Central memory CD4-positive, alpha-beta T cell (primary cell): Measurements from ENCODE around the gene ARF1.

Experiments
- DNase-seq: peaks from one replicate; pipeline ENCODE4 v3.0.0; 2022

ARF1 gene

GRCh38 chr1:228071839-228072657 lies 10.5 kb upstream of the ARF1 start:
- no peak for DNase-seq

DNA sequence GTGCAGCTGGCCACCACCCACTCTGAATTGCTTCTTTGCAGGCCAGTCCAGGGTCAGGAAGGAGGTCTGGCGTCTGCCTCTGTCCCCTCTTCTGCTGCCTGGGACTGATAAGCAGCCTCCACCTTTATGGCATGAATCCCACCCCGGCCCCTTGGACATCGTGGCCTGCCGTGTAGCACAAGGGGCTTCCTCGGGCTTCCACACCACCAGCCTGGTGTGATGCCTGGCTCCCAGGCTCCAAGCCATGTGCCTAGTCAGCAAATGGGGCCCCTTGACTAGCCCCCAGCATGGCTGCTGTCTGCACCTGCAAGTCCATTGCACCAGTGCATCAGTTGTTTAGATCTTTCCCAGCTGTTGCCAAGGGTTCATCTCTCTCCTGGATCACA lies 9.9 kb upstream of the ARF1 start:
- no peak for DNase-seq

DNA sequence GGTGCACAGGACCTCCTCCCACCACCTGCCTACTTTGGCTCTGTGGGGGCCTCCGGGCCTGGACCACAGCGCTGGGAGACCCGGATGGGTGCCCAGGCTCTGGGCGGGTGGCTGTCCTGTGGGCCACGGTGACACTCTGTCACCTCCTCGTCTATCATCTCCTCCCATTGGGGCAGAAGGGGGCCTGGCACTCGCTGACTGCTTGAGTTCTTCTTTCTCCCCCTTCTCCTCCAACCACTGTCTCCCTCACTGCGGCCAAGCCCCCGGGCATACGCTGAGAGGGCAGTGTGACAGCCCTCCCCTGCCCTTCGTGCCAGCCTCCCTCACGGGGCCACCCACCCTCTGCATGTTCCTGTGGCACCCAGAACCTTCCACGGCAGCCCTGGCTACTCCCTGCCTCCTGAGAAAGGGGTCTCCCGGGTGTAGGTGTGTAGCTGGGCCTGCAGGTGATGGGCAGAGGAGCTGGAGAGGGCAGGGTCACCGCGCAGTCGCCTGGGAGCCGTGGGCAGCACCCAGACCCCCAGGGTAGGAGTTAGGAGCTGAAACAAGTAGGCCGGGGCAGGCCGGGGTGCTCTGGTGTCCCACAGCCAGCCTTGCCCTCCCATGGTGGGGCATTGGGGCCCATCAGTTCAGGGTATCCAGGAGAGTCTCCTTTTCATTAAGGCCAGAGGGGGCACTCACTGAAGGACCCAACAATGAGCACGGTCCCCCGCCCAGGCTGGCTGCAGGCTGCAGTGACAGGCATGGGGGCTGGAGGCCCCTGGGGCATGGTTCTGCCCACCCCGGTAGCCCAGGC lies 9.2 kb upstream of the ARF1 start:
- no peak for DNase-seq

DNA sequence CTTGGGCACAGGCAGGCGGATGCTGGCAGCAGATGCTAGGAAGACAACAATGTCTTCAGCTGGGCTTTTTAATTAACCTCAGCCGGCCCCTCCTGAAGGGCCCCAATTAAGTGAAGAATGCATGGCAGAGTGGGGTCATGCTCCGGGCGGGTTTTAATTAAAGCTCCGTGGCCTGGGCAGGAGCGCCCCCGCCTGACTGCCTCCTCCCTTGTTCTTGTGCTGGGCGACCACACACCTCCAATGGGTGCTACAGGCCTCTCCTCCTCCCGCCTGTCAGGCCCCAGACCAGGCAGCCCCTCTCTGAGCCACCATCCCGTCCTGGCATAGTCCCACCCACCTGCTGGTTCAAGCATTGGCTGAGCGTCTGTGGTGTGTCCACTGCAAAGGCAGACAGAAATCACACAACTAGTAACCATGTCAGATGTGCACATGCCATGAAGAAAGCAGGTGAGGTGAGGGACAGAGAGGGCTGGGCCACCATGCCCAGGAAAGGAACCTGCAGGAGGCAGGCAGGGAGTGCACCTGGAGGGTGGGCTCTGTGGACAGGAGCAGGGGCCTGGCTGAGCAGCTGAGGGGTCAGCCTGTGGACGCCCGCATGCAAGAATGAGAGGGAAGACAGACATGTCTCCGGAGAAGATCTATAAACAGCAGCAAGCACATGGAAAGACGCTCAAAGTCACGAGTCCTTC lies 8.5 kb upstream of the ARF1 start:
- DNase-seq = no peak

DNA sequence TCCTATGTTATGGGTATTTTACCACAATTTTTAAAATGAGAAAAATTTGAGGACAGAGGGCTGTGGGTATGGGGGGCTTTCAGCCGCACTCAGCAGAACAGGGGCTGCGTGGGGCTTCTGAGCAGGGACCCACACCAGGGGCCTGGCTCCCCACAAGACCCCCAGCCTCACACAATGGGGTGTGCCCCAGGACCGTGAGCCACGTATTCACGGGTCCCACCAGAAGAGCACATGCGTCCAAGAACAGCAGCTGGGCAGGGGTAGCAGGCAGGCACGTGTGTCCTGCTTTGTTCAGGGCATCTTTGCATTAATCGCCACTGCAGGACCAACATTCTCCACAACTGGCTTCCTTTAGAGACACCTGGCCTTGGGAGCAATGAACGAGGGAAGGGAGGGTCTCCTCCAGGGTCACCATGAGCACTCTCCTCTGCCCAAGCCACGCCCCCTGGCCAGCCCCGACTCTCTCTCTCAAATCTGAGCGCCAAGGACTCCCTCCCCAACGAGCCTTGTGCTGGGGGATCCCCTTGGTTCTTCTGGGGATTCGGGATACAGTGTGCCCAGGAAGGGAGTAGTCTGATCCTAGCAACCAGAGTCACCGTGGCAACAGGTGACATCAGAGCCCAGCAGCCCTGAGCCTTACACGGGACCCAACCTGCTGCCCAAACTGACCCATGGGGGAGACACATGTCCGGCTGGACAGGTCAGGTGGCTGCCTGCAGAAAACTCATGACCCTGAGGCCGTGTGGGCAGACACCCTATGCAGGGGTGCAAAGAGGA lies 7.4 kb upstream of the ARF1 start:
- no peak for DNase-seq

DNA sequence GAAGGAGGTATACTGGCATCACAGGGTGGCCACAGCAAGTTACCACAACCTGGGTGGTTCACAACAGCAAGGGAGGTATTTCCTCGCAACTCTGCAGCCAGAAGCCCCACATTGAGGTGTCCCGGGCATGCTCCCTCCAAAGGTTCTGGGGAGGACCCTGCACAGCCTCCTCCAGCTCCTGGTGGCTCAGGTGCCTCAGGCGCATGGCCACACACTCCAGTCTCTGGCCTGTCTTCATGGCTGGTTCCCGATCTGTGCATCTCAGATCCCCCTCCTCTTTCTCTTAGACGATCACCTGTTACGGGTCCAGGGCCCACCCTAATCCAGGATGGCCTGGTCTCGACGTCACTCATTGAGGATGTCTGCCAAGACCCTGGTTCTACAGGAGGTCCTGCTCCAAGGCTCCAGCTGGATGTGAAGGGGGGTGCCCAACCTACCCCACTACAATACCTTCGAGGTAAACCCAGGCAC lies 6.7 kb upstream of the ARF1 start:
- no peak for DNase-seq

DNA sequence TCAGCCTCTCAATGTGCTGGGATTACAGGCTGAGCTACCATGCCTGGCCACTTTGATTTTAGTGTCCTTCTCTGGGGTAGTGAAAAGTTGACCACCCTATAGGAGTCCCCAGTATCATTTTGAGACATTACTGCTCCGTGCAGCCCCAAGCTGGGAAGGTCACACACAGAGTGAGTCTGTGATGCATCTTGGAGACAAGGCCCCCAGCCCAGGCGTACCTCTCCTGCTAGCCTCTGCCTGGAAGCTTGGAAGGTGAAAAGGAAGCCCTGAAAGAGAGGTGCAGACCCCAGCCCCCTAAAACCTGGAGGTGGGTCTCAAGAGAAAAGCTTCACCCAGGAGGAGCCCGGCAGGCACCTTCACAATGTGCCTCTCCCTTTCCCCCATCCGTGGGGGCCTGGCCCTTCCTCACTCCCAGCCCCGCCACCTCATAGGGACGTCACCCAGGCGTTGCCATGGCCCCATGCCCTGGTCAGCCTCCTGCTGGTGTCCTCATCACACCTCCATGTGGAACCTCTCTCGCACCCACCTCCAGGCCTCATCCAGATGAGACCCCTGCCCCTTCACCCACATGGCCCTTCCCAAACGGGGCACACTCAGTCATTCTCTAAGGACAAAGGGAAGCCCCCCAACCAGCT lies 5.6 kb upstream of the ARF1 start:
- DNase-seq = no peak

- no peak for DNase-seq
Observed at GRCh38 chr1:228077565-228078330, 4.8 kb upstream of the ARF1 start.

- no peak for DNase-seq
Observed at GRCh38 chr1:228079013-228079412, 3.5 kb upstream of the ARF1 start.

- no peak for DNase-seq
Observed at GRCh38 chr1:228079601-228080263, 2.8 kb upstream of the ARF1 start.

DNA sequence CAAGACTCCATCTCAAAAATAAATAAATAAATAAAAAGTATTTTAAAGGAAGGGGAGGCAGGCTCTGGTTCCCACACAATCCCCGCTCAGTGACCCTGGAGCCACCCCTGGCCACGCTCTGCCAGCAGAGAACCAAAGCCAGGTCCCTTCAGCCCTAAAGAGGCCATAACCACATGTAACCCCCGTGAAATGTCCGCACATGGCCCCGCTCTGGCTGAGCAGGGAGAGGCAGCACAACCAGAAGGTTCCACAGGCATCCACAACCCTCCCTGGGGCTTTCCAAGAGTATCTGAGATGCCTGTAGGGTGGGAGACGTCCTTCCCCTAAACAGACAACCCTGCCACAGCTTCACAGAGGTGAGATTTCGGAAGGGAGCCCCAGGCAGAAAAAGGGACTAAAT lies 1.4 kb upstream of the ARF1 start:
- DNase-seq = no peak

DNA sequence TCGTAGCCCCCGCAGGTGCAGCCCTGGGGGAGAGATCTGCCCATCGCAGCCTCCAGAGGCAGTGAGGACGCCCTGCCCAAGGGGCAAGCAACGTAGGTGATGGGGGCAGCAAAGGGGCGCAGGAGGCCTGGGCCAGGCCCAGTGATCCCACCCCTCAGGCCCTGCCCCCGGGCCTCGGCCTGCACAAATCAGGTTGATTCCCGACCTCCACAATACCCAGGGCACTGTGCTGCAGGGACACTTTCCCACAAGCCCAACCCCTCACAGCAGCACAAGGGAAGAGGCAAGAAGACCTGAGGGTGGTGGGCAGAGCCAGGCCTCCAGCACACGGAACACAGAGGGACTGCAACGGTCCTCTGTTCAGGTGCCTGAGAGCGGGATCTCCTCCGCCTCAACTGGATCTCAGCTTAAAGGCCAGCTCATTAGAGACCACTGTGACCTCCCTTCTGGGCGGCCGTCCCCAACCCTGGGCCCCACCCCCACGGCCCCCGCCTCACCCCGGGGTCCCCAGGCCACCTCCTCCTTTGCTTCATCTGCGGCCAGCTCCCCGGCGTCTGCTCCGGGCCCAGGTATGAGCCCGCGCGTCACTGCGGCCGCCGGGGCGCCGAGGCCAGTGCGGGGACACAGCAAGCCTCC lies 812 bp upstream of the ARF1 start:
- no peak for DNase-seq

DNA sequence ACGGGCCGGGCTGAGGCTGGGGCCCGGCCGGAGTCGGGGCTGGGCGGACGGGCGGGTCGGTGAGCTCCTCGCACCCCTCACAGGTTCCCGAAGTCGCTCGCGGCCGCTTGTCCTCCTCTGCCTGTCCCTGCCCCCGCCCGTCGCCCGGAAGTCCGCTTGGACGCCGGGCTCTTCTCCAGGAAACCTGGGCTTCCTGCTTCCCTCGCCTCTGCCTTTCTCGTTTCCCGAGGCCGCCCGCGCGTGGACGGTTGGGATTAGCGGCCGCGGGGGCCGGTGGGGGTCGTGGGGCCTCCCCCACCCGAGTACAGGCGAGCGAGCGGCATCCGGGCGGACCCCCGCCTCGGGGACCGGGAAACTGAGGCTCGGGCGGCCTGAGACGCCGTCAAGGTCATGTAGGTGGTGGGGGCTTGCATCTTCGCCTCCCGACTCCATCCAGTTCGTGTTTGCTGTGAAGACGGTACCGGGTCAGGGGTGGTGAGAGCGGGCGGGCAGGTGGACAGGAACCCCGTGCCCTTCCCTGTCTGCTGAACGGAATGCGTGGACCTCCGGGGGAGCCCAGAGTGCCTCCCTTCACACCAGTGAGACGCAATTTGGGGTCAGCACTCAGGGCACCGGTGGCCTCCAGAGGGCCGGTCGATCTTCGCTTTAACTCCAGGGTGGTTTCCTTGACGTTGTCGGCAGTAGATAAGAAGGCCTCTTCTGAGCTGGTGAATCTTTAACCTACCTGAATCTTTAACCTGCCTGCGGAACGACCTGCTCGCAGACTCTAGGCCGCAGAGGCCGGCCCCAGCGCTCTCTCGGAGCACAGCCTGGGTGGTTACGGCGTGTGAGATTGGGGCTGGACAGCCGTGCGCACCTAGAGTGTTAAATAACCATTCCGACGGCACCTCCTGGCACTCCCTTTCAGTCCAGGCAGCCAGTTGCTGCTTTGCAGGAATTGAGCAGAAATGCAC lies 686 bp downstream of the ARF1 start:
- DNase-seq = peak; percentile 24

DNA sequence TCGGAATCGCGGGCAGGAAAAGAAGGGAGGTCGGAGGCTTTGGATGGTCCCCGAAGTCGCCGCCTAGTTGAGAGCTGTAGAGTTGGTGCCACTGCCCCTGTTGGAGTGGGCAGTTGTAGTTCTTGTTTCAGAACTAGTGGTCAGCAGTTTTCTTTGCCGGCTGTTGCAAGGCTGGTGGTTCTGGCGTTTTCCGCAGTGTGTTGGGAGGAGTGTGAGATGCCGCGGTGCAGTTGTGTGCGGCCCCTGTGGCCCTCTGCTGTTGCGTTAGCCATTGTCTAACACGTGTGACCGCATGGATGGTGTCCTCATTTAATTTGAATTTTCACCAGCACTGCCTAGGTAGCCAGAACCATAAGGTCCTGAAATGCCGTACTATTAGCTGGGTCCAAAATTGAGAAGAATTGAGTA lies 1.4 kb downstream of the ARF1 start:
- no peak for DNase-seq

DNA sequence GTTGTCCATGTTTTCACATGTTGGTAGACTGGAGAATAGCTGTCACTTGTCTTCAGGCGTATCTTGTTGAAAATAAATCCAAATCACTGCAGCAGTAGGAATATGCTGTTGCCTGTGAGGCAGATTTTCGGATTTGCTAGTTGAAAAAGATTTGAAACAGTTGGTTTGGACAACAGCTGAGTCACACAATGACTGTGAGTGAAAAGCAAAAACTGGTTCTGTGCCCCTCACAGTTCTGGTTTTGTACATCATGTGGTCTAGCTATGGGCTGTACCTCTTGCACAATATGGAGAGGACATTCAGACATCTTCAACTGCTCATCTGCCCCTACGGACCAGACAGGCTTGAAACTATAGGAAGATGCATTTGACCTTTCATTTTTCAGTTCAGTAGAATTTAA lies 1.8 kb downstream of the ARF1 start:
- DNase-seq = no peak

DNA sequence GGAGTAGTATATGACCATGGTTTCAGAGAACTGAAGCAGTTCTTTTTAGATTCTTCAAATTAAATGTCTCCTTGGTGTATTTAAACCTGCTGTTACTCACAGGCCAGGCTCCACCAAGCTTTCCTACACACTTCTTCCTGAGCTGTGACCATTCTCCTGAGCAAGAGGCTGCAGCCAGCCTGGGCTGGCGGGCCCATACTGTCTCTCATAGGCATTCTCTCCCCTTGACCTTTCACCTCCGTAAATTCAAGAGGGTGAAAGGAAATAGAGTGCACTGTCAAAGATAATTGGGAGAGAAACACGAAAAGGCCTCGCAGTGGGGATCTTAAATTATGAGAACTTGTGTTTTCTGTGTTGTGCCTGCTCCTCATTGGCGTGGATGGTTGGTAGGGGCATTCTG lies 2.3 kb downstream of the ARF1 start:
- DNase-seq = no peak

GRCh38 chr1:228085287-228085951 lies 2.9 kb downstream of the ARF1 start:
- DNase-seq = no peak

GRCh38 chr1:228087771-228088251 lies 5.3 kb downstream of the ARF1 start:
- DNase-seq = no peak
